ENCODE measurements around the gene FAM210B.

DNA sequence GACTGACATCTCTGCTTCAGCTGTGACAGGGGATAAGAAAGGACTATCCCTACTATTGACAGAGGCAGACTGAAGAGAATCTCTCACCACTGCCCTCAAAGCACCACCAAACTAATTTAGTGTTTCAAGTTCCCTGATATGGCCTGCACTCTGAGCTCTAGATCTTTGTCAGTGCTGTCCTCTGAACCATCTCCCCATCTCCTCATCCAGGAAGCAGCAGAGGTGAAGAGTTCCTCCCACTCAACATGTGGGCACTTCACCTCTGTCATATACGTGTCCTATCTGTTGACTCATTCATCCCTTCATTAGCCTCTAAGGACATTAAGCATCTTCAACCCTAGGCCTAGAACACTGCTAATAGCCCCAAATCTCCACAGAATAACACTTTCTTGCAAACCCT, 14.1 kb downstream of the FAM210B start:
- TF ChIP-seq, protein P1, sequence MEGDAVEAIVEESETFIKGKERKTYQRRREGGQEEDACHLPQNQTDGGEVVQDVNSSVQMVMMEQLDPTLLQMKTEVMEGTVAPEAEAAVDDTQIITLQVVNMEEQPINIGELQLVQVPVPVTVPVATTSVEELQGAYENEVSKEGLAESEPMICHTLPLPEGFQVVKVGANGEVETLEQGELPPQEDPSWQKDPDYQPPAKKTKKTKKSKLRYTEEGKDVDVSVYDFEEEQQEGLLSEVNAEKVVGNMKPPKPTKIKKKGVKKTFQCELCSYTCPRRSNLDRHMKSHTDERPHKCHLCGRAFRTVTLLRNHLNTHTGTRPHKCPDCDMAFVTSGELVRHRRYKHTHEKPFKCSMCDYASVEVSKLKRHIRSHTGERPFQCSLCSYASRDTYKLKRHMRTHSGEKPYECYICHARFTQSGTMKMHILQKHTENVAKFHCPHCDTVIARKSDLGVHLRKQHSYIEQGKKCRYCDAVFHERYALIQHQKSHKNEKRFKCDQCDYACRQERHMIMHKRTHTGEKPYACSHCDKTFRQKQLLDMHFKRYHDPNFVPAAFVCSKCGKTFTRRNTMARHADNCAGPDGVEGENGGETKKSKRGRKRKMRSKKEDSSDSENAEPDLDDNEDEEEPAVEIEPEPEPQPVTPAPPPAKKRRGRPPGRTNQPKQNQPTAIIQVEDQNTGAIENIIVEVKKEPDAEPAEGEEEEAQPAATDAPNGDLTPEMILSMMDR (conservative IDR thresholded peaks at IDR 0.05 in 1 of 2, IDR thresholded peaks at IDR 0.05 in 1 of 2; ENCODE audit: low read depth in 1 of 2, low read length in 2 of 2), result no peak
- no peak for TF ChIP-seq EZH2 (IDR thresholded peaks at IDR 0.05; ENCODE audit: low read length, missing control alignments)
